HS-5 (cell line): ENCODE results near the gene PARP15.
"Not testable (repeated sequence)": the region's sequence is repeated elsewhere in the genome, so short reads cannot be mapped to it uniquely, and the experiment has no call there.

Experiments
- DNase-seq: peaks from one replicate; pipeline ENCODE4 v3.0.0-alpha.2; 2012; ENCODE audit warnings: low read depth

The PARP15 gene

GRCh38 chr3:122665881-122666280 is 88.4 kb downstream of the PARP15 start:
- no peak for DNase-seq

GRCh38 chr3:122668930-122669730 is 91.7 kb downstream of the PARP15 start:
- DNase-seq: peak; percentile 86

- DNase-seq: no peak
Observed at GRCh38 chr3:122671553-122671952, 94.1 kb downstream of the PARP15 start.

GRCh38 chr3:122674339-122674738 is 96.9 kb downstream of the PARP15 start:
- no peak for DNase-seq

- DNase-seq: no peak
Observed at GRCh38 chr3:122676759-122677158, 99.3 kb downstream of the PARP15 start.

GRCh38 chr3:122677216-122677615 is 99.8 kb downstream of the PARP15 start:
- DNase-seq: no peak

- DNase-seq: no peak
Observed at GRCh38 chr3:122678506-122678905, 101.1 kb downstream of the PARP15 start.

GRCh38 chr3:122679085-122679881 is 101.8 kb downstream of the PARP15 start:
- DNase-seq: peak; percentile 68

- DNase-seq: no peak
Observed at GRCh38 chr3:122679882-122680474, 102.5 kb downstream of the PARP15 start.

- DNase-seq: peak; percentile 31
Observed at GRCh38 chr3:122680475-122681283, 103.2 kb downstream of the PARP15 start, which contains the start of gene PARP14. PARP14 (plus strand) TSS chr3:122680839; CDS start chr3:122680884, 45 bp downstream.

GRCh38 chr3:122681284-122681973 is 104.0 kb downstream of the PARP15 start:
- no peak for DNase-seq

GRCh38 chr3:122681974-122682409 is 104.5 kb downstream of the PARP15 start:
- no peak for DNase-seq

GRCh38 chr3:122682778-122683411 is 105.4 kb downstream of the PARP15 start:
- not testable (repeated sequence) for DNase-seq

- DNase-seq: no peak
Observed at GRCh38 chr3:122687298-122687697, 109.8 kb downstream of the PARP15 start.
